IMR-90 (cell line): ENCODE data around the gene CDH2. TPM values are rescaled to one million over a fixed set of nuclear protein-coding genes. Genes with fewer than 3 reads are reported as not detected.

Experiments used
- ATAC-seq: fragments of 200-7000 bp; cut with Tn5 transposase; 2 replicates; pipeline ENCODE4 v1.9.1; 2020; ENCODE audit warnings: low read depth, mild to moderate bottlenecking, moderate library complexity
- BruUV-seq: library from RNA; stranded (reverse); fragments of 400-500 nt; replicated peaks from 2 replicates; lab custom pipeline; 2021; lab: Mats Ljungman, UMichigan
- CTCF ChIA-PET: fragments of 300-600 bp; formaldehyde crosslinking; extraction: SDS; loops from one replicate; lab custom pipeline; 2021; ENCODE audit warnings: antibody characterized with exemption; lab: Yijun Ruan, JAX
- POLR2A ChIA-PET: fragments of 300-600 bp; sonication (Branson Sonifier 250); formaldehyde crosslinking; loops from one replicate; lab custom pipeline; 2022; ENCODE audit warnings: antibody characterized with exemption; ENCODE audit not compliant: unreplicated experiment; lab: Charles Lee
- DNase-seq: peaks from one replicate; pipeline ENCODE4 v3.0.0; 2013
- H2AFZ ChIP-seq: replicated peaks from 2 replicates; pipeline ENCODE3; 2013; ENCODE audit warnings: low read length, mild to moderate bottlenecking; ENCODE audit not compliant: poor library complexity
- H2AK5ac ChIP-seq: 2 replicates; pipeline ENCODE4 v1.6.1; 2013; ENCODE audit warnings: low read depth, low read length, inconsistent platforms
- H2AK9ac ChIP-seq: replicated peaks from 2 replicates; pipeline ENCODE3; 2013; ENCODE audit warnings: mild to moderate bottlenecking, low read depth, low read length, moderate library complexity; ENCODE audit not compliant: poor library complexity
- H2BK120ac ChIP-seq: 2 replicates; pipeline ENCODE4 v1.6.1; 2013; ENCODE audit warnings: low read depth, low read length, inconsistent platforms
- H2BK15ac ChIP-seq: 3 replicates; pipeline ENCODE4 v1.6.1; 2013; ENCODE audit warnings: low read depth, low read length, inconsistent platforms
- H2BK20ac ChIP-seq: 2 replicates; pipeline ENCODE4 v1.6.1; 2013; ENCODE audit warnings: low read depth, mild to moderate bottlenecking, inconsistent platforms, low read length, moderate library complexity
- H2BK5ac ChIP-seq: 2 replicates; pipeline ENCODE4 v1.6.1; 2013; ENCODE audit warnings: mild to moderate bottlenecking, low read depth, low read length, inconsistent platforms; ENCODE audit not compliant: poor library complexity, severe bottlenecking
- H3K14ac ChIP-seq: replicated peaks from 2 replicates; pipeline ENCODE4 v1.6.1; 2013; ENCODE audit warnings: low read depth, low read length, inconsistent platforms
- H3K18ac ChIP-seq: 2 replicates; pipeline ENCODE4 v1.6.1; 2013; ENCODE audit warnings: low read depth, low read length, control low read depth
- H3K23ac ChIP-seq: 2 replicates; pipeline ENCODE4 v1.6.1; 2013; ENCODE audit warnings: low read depth, low read length, inconsistent platforms
- H3K27ac ChIP-seq: 2 replicates; pipeline ENCODE4 v1.5.1; 2013; ENCODE audit warnings: mild to moderate bottlenecking, control low read depth, low read length; ENCODE audit not compliant: insufficient read depth
- H3K27me3 ChIP-seq: 2 replicates; pipeline ENCODE4 v1.6.1; 2013; ENCODE audit warnings: low read length; ENCODE audit not compliant: control insufficient read depth, insufficient read depth
- H3K36me3 ChIP-seq: 2 replicates; pipeline ENCODE4 v1.6.1; 2013; ENCODE audit warnings: low read length, mixed read lengths; ENCODE audit not compliant: control insufficient read depth, insufficient read depth
- H3K4ac ChIP-seq: 2 replicates; pipeline ENCODE4 v1.6.1; 2013; ENCODE audit warnings: low read depth, low read length, inconsistent platforms
- H3K4me1 ChIP-seq: 2 replicates; pipeline ENCODE4 v1.6.1; 2013; ENCODE audit warnings: low read length, mixed read lengths; ENCODE audit not compliant: control insufficient read depth, insufficient read depth
- H3K4me2 ChIP-seq: 2 replicates; pipeline ENCODE4 v1.6.1; 2013; ENCODE audit warnings: low read depth, mild to moderate bottlenecking, control low read depth, low read length, moderate library complexity
- H3K4me3 ChIP-seq: 2 replicates; pipeline ENCODE4 v1.5.1; 2013; ENCODE audit warnings: low read depth, mild to moderate bottlenecking, control low read depth, low read length, moderate library complexity; ENCODE audit not compliant: insufficient read depth
- H3K56ac ChIP-seq: 2 replicates; pipeline ENCODE4 v1.6.1; 2013; ENCODE audit warnings: low read length, inconsistent platforms; ENCODE audit not compliant: insufficient read depth; ENCODE audit errors: extremely low read depth
- H3K79me1 ChIP-seq, 2 experiments: 2 replicates each; pipeline ENCODE4 v1.6.1; 2013; ENCODE audit warnings: low read length in 2 of 2, inconsistent platforms in 1 of 2, low read depth in 1 of 2
- H3K9ac ChIP-seq: 2 replicates; pipeline ENCODE4 v1.6.1; 2013; ENCODE audit warnings: low read depth, low read length, control low read depth
- H3K9me1 ChIP-seq: 2 replicates; pipeline ENCODE4 v1.6.1; 2013; ENCODE audit warnings: low read length, inconsistent platforms; ENCODE audit not compliant: insufficient read depth
- H3K9me3 ChIP-seq: 2 replicates; pipeline ENCODE4 v1.6.1; 2013; ENCODE audit warnings: low read length; ENCODE audit not compliant: control insufficient read depth, insufficient read depth
- H4K20me1 ChIP-seq: 2 replicates; pipeline ENCODE4 v1.6.1; 2013; ENCODE audit warnings: low read length, inconsistent platforms; ENCODE audit not compliant: insufficient read depth
- H4K5ac ChIP-seq: 2 replicates; pipeline ENCODE4 v1.6.1; 2013; ENCODE audit warnings: mild to moderate bottlenecking, low read depth, low read length, control low read depth
- H4K8ac ChIP-seq, 2 experiments: 2 replicates each; pipeline ENCODE4 v1.6.1; 2013; ENCODE audit warnings: low read depth in 2 of 2, low read length in 2 of 2, control low read depth in 1 of 2, inconsistent platforms in 1 of 2
- H4K91ac ChIP-seq: 2 replicates; pipeline ENCODE4 v1.6.1; 2013; ENCODE audit warnings: low read depth, low read length, inconsistent platforms; ENCODE audit not compliant: insufficient read depth
- BHLHE40 ChIP-seq: fragments of 150-350 bp; IDR thresholded peaks from 2 replicates; pipeline ENCODE4 v1.6.1; 2016; ENCODE audit warnings: mild to moderate bottlenecking, low read depth, low read length
- CHD1 ChIP-seq: IDR thresholded peaks from 2 replicates; pipeline ENCODE4 v1.6.1; 2012; ENCODE audit warnings: low read depth, low read length, improper control_type of control experiment
- ELK1 ChIP-seq: fragments of 150-350 bp; IDR thresholded peaks from 2 replicates; pipeline ENCODE4 v1.6.1; 2016; ENCODE audit warnings: low read depth, mild to moderate bottlenecking, low read length, moderate library complexity, borderline replicate concordance
- MAFK ChIP-seq: IDR thresholded peaks from 2 replicates; pipeline ENCODE4 v1.6.1; 2012; ENCODE audit warnings: low read depth, low read length, improper control_type of control experiment
- MXI1 ChIP-seq: IDR thresholded peaks from 2 replicates; pipeline ENCODE4 v1.6.1; 2012; ENCODE audit warnings: low read depth, mild to moderate bottlenecking, low read length, moderate library complexity, borderline replicate concordance
- POLR2A ChIP-seq: IDR thresholded peaks from 2 replicates; pipeline ENCODE4 v1.6.1; 2012; ENCODE audit warnings: mild to moderate bottlenecking, low read depth, low read length
- RAD21 ChIP-seq: IDR thresholded peaks from 2 replicates; pipeline ENCODE4 v1.6.1; 2012; ENCODE audit warnings: low read length, improper control_type of control experiment
- RCOR1 ChIP-seq: IDR thresholded peaks from 2 replicates; pipeline ENCODE4 v1.6.1; 2012; ENCODE audit warnings: mild to moderate bottlenecking, low read length, improper control_type of control experiment; ENCODE audit not compliant: insufficient replicate concordance
- RFX5 ChIP-seq: IDR thresholded peaks from 2 replicates; pipeline ENCODE4 v1.8.0; 2012; ENCODE audit warnings: low read depth, mild to moderate bottlenecking, low read length, moderate library complexity
- USF2 ChIP-seq: fragments of 150-350 bp; IDR thresholded peaks from 2 replicates; pipeline ENCODE4 v1.6.1; 2017; ENCODE audit warnings: mild to moderate bottlenecking, antibody characterized with exemption, low read length, low read depth
- WGBS, 2 experiments: methylation state at CpG; one replicate each; pipeline versions ENCODE4 v1.1.5 to v1.1.7; 2013; ENCODE audit warnings: missing lambda C conversion rate in 2 of 2; ENCODE audit not compliant: insufficient read length in 1 of 2; ENCODE audit errors: extremely low coverage in 2 of 2; 5-methylcytosine and 5-hydroxymethylcytosine counted together
- dilution Hi-C: fragments of 300-500 bp; cut with HindIII; formaldehyde crosslinking; loops from one replicate; pipeline ENCODE4 v1.14.3; 2018; ENCODE audit warnings: low sequenced_read_pairs; ENCODE audit not compliant: unreplicated experiment
- in situ Hi-C: fragments of 300-500 bp; cut with MboI; formaldehyde crosslinking; loops from 3 replicates; pipeline ENCODE4 v1.14.3; 2019; ENCODE audit warnings: low sequenced_read_pairs, inconsistent platforms, mixed read lengths
- intact Hi-C: fragments of 100-400 bp; cut with micrococcal nuclease; formaldehyde crosslinking; loops from 2 replicates; pipeline ENCODE4 v1.10.0; 2022
- polyA plus RNA-seq, 3 experiments: library from polyadenylated mRNA; depleted of rRNA; stranded (reverse); fragments of >200 nt; gene quantifications; 2 replicates each; pipeline ENCODE4 v1.2.3, GENCODE V29; 2012; ENCODE audit warnings: low replicate concordance in 1 of 3
- total RNA-seq: library from RNA; depleted of rRNA; stranded (reverse); fragments of >200 nt; gene quantifications from 2 replicates; pipeline ENCODE4 v1.2.3, GENCODE V29; 2012

Gene CDH2
- total and polyA plus RNA-seq, 2 of the 4 experiments (the other 2 are of a cell fraction) = 55.6 to 111 TPM

DNA sequence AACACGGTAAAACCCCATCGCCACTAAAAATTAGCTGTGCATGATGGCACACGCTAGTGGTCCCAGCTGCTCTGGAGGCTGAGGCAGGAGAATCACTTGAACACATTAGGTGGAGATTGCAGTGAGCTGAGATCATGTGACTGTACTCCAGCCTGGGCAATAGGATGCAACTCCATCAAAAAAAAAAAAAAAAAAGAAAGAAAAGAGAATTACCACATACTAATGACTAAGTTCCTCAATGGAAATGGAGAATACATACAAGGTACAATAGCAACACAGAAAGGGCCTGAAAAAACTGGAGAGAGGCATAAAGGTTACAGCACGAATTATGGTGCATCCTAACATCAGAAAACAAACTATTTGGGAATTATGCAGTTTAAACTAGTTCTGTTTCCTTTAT, 81.3 kb downstream of the CDH2 start:
- peak overlapping the region; percentile 31; the same call in 1 of the 2 replicates for H3K4me2 ChIP-seq
- in situ Hi-C loops = no loop called here

More for the DNA sequence above, 81.3 kb downstream of the CDH2 start:
- no TSS peak for BruUV-seq
- peak overlapping the region; percentile 62 for H2BK5ac ChIP-seq
- no peaks in the 10 kb centered on the region for H3K4me1 ChIP-seq
- TF ChIP-seq BHLHE40 (no peak), ELK1 (no peak), POLR2A (no peak), MXI1 (no peak), CHD1 (no peak), RCOR1 (no peak), MAFK (no peak), USF2 (no peak), RFX5 (no peak), RAD21 (no peak)
- peaks cover 2% of the 10 kb centered on the region; the same call in 1 of the 2 replicates for H3K9me3 ChIP-seq
- H2BK15ac ChIP-seq = no peak overlapping the region
- H3K36me3 ChIP-seq = no peaks in the 10 kb centered on the region
- dilution Hi-C loops = no loop called here
- WGBS, 2 experiments = no CpG with 5 or more reads among the region's 4 CpGs
- no peak overlapping the region for H3K27ac ChIP-seq
- H3K9me1 ChIP-seq = no peaks in the 10 kb centered on the region
- POLR2A ChIA-PET = no interaction called here
- no peaks in the 10 kb centered on the region for H3K27me3 ChIP-seq
- H3K79me1 ChIP-seq = peaks cover 10 to 44% of the 10 kb centered on the region in 2 experiments; a peak in 3 of 4 replicates
- H3K4ac ChIP-seq = peak overlapping the region; percentile 45; the same call in 1 of the 2 replicates
- H3K23ac ChIP-seq = no peak overlapping the region
- H3K14ac ChIP-seq = peak overlapping the region; percentile 65; the same call in 1 of the 2 replicates
- H2AK5ac ChIP-seq = no peak overlapping the region
- H4K5ac ChIP-seq = peak overlapping the region; percentile 44; the same call in 1 of the 2 replicates
- peak overlapping the region; percentile 43; the same call in 1 of the 2 replicates for H2BK120ac ChIP-seq
- ATAC-seq (no peak), DNase-seq (no peak)
- H4K8ac ChIP-seq = peak overlapping the region in 1 of 2 experiments; percentile 9; a peak in 1 of 4 replicates
- H4K91ac ChIP-seq = no peak overlapping the region
- intact Hi-C loops = loop anchor here (5.0 kb wide), 1 partner anchor 78 kb away; no protein-coding TSS in a partner anchor
- H3K56ac ChIP-seq = no peak overlapping the region
- H2BK20ac ChIP-seq = no peak overlapping the region
- no peak overlapping the region for H2AFZ ChIP-seq
- no peaks in the 10 kb centered on the region for H4K20me1 ChIP-seq
- no peak overlapping the region for H3K9ac ChIP-seq
- no peak overlapping the region for H2AK9ac ChIP-seq
- H3K18ac ChIP-seq = peak overlapping the region; percentile 53; the same call in 1 of the 2 replicates
- CTCF ChIA-PET = no interaction called here
- H3K4me3 ChIP-seq = no peak overlapping the region
